ENCODE measurements around the gene AANAT.
A peak's percentile ranks its signal among the peaks of the same experiment; 100 is the strongest.
"Not testable (repeated sequence)": the region's sequence is repeated elsewhere in the genome, so short reads cannot be mapped to it uniquely, and the experiment has no call there.

AANAT gene

DNA sequence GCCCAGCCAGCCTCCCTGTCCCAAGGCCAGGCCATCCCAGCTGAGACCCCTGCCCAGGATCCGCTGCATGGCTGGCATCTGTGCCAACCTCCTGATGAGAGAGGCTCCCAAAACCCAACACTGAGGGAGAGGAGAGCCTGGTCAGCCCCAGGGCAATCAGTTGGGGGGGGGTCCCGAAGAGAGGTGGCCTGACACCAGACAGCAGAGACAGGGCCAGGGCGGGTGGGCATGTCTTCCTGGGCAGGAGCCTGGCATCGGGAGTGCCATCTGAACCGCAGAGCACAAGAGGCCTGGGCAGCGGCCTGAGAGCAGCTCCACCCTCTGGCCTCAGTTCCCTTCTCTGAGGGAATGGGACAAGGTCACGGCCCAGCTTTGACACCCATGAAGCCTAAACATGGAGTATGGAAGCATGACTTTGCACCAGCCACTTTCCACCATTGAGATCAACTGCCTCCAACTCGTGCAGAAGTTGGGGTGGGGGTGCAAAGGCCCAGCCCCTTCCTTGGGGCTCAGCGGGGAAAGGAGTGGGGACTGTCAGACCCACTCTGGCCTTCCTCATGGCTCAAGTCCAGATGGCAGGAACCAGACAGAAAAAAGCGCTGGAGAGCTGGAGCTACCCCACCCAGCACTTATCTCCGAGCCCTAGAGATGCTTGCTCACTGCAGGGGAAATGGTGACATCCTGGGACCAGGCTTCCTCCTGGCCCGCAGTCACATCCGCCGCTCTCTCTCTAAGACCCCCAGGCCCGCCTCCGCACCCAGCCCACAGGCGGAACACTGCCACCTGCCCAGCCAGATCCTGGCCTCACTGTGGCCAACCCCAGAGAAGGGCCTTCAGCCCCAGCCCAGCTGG, 24.1 kb downstream of the AANAT start:
- DNase-seq = no peak

DNA sequence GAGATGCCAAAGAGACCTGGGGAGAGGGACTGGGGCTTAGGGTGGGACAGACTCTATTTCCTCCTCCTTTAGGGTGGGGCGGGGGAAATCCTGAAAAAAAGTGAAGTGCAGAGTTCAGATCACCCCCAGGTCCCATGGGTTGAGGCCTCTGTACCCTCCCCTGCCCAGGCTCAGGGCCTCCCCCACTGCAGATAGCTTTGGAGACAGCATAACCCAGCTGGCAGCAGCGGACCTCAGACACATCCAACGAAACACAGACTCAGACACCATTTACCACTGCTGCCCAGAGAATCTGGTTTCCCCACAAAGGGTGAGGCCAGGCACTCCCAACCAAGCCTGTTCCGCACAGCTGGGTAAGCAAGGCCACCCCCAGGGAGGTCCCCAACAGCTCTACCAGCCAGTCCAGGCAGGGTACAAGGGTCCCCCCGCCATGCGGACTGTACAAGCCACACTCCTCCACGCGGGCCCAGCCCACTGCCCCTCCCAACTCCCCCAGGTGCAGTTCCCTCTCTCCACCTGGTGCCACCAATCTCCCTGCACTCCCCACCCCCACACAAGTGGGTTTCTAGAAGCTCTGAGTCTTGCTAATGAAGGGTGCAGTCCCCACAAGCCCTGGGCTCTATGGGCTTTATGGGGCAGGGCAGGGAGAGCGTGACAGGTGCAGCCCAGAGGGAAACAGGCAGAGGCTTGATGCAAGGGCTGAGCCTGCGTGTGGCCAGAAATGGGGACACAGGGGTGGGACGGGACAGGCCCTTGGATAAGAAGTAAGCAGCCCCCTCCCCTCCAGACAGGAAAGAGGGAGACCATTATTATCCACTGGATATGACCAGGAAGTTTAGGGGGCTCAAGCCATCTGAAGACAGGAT, 25.0 kb downstream of the AANAT start:
- DNase-seq = peak; percentile 8

DNA sequence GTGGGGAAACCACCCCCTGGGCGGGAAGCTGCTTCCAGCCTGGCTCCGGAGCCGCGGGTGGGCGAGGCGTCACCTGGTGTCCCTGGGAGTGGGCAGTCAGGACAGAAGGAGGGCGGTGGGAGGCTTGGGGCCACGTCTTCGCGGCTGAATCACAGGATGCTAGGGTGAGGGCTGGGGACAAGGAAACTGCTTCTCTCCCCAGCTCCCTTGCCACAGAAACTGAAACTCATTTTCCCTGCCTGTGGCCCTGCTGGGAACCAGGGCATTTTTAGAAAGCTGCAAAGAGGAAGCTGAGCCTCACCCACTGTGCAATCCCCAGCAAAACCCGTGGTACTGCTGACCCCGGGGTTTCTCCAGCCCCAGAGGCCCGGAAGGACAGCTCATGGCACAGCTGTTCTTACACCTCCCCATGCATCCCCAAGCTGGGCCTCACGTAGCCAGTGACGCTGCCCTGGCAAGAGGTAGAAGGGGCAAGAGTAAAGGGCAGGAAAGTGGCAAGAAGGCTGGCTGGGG, 25.6 kb downstream of the AANAT start:
- DNase-seq = peak; percentile 57

DNA sequence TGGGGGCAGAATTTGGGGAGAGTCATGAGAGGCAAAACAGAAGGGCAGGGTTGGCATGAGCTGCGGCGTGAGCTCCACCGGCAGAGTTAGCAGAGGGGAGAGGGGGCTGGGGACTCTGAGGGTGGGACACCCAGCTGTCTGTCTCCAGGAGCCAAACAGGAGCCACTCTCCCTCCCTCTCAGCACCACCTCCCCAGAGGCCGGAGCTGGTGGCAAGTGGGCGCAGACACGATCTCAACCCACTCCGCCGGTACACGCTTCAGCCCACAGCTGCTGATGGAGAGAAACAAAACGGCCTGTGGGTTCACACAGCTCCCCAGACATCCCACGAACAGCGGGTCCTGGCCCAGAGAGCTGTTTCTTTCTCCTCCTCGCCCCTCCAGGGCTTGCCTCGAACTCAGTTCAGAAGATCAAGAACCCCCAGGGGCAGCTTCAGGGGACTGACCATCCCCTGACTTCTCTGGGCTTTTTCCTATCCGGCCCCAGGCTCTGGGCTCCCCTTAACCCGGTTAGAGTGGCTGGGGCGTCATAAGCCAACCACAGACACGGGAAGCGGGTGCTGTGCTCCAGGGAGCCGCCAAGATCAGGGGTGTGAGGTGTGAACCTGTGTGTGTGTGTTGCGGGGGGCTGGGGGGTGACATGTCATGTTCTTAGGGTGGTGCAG, 26.2 kb downstream of the AANAT start:
- DNase-seq = peak; percentile 47

DNA sequence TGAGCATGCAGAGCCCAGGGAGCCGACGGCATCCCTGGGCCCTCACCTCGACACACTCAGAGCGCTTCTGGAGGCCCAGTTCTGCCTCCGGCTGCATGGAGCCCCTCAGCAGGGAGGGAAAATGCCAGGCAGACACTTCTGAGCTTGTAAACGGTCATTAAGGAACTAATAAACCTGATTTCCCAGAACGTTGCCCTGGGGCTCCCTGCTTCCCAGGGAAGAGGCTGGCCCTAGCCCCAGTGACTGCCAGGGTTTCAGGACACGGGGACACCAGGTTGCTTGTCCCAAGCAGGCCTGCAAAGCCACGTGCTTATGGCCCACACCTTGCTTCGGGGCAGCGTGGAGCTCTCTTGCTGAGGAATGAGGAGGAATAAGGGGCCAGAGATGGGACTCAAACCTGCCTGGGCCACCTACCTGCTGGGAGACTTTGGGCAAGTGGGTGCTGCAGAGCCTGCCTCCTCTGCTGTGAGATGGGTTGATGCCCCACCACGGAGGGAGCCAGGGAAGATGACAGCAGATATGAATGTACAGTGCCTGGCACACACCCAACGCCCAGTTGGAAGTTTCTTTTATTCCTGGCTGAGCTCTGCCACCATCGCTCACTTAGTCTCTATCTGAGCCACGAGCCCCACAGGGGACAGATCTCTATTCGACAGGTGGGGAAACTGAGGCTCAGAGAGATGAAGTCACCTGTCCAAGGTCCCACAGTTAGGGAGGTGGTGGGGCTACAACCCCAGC, 28.4 kb downstream of the AANAT start:
- no peak for DNase-seq

DNA sequence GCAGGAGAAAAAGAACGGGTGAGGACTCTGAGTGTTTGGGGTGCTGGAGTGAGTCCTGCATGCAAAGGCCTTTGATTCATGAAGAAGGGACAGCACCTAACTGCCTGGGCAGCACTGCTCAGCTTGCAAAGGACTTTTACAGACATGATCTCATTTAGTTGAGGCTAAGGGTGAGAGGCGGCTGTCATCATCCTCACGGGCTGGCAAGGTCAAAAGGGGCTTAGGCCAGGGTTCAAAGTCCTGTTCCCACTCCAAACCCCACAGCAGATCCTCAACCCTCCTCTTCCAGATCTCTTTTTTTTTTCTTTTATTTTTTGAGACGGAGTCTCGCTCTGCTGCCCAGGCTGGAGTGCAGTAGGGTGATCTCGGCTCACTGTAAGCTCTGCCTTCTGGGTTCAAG, 29.1 kb downstream of the AANAT start:
- no peak for DNase-seq

DNA sequence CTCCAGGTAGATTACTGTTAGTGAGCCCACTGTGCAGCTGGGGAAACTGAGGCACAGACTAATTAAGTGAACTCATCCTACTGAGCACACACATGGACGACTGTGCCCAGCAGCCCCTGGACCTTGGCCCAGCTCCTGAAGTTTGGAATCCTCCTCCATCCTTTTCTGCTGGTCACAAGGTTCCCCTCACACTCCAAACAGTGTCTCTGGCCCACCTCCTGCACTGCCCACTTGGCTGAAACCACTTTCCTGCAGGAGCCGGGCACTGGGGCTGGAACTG, 30.2 kb downstream of the AANAT start:
- DNase-seq = no peak

DNA sequence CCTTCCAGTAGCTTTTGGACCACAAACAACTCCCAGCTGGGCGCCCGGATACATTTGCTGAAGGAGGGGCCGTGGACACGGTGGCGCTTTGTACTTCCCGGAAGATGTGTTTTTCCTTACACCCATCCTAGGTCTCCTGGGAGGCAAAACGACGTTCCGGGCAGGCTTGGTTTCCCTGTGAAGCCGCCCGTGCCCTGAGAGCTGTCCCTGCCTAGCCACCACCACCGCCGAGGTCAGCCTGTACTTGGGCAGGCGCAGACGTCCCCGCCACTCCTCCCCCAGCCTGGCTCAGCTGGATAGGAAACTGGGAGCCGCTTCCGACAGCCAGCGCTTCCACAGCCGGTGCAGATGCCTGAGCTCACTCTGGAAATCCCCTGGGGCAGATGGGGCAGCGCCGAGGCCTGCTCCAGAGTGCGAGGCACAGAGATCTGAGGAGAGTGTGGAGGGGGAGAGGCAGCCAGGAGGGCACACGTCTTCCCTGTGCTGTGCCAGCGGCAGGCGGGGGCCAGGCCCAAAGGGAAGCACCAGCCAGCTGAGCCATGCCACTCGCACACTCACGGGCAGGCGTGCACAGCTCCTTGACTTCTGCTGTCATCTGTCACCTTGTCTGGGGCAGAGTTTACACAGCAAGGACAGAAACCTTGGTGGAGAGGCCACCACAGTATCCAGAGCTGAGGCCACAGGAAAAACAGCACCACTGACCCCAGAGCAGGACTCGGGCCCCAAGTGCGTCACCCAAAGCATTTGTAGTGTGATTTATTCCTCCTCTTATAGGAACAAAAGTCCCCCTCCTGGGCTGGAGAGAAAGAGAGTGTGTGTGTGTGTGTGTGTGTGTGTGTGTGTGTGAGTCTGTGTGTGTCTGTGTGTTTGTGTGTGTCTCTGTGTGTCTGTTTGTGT, 30.8 kb downstream of the AANAT start:
- DNase-seq = no peak

DNA sequence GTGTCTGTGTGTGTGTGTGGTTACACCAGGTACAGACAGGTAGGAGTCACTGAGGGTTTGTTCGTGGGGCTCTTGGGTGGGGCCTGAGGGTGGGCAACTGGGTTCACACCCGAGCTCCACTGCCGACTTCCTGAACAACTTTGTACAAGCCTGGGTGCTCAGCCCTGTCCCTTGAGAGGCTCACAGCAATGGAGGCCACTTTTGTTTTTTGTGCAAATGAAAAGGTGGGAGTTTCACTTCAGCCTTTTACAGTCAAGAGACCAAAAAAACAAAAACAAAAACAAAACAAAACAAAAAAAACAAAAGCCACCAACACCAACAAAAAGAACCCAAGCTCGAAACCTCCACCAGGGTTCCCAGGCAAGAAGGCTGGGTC, 31.5 kb downstream of the AANAT start:
- DNase-seq = no peak

DNA sequence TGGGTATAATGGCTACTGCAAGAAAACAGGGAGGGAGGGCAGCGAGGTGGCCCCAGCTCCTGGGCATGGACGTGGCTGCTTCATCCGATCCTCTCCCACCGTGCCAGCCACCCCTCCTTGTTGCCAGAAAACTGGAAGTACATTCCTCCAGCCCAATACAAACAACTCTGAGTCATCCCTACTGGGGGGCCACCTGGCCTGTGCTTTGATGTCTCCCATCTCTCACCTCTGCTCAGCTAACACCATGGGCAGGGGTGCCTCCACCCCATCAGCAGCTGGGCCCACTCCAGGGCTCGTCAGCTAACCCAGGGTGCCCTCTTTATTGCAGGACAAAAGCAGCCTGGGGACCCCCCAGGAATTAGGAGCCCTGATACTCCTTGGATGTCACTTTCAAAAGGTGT, 31.9 kb downstream of the AANAT start:
- DNase-seq = no peak

DNA sequence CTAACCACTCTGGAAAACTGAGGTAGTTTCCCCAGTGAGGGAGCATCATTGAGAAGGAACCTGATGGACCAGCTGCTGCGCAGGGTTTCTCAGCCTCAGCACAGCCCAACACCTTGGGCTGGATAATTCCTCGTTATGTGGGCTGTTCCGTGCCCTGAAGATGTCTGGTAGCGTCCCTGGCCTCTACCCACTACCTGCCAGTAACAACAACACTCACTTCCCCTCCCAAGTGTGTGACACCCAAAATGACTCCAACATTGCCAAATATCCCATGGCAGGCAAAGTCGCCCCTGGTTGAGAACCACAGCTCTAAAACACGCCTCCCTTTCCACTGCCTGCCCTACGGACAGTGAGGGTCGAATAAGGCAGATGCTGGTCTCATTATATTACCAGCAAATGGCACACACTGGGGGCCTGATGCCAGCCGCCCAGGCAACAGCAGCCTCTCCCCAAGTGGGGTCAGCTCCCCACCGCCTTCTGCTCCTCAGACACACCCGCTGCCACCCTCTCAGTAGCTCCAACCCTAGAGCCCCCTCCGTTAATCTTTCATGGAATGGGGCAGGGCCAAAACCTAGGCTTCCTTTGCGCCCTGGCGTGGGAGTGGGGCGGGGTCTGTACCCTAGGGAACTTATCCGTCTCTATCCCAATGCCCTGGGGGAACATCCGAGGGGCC, 32.8 kb downstream of the AANAT start:
- no peak for DNase-seq

DNA sequence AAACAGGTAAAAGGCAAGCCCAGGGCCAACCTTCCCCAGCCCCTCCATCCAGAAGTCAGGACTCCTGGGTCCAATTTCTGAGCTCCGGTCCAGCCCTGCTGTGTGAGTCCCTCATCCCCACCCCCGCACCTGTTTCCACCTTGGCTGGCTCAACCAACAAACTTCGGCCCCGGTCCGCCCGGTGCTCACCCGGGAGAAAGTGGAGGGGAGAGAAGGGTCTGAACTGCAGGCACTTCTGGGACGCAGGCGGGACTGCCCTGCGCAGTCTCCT, 33.3 kb downstream of the AANAT start:
- DNase-seq = no peak

DNA sequence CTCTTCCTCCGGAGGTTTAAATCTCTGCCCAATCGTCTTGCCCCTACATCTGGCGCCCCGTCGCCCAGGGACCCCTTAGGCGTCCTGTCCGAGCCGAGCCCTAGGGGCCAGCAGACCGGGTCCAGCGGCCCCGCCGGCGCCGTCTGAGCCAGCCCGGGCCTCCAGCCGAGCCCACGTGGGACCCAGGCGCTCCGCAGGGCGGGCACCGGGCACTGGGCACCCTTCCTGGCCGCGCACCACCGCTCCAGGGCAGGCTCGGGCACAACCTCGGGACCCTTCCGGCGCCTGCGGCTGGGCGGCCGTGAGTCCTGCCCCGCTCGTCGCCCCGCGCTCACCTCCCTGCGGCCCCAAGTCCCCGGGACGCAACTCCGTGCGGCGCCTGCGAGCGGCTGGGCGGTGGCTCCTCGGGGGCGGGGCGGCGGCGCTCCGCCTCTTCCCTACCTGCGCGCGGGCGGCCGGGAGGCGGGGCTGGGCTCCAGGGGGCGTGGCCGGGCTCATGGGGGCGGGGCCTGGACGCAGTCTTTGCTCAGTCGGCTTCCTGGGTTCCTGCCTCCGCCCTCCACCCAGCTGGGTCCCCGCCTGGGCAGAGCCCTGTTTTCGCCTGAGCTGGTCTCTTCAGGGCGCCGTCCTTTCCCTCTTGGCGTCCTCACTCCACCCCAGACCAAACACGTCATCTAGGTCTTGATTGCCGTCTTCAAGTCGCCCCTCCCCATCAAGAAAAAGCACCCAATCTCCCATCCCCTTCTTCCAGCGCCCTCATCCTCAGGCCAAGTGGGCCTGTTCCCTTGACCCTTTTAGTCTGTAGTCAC, 33.8 kb downstream of the AANAT start, which contains the start of gene RHBDF2:
RHBDF2 (minus strand) TSS at position 406 of the 809 bp plus-strand sequence. CDS start 19,899 bp downstream, outside the sequence.
- DNase-seq = peak; percentile 97

DNA sequence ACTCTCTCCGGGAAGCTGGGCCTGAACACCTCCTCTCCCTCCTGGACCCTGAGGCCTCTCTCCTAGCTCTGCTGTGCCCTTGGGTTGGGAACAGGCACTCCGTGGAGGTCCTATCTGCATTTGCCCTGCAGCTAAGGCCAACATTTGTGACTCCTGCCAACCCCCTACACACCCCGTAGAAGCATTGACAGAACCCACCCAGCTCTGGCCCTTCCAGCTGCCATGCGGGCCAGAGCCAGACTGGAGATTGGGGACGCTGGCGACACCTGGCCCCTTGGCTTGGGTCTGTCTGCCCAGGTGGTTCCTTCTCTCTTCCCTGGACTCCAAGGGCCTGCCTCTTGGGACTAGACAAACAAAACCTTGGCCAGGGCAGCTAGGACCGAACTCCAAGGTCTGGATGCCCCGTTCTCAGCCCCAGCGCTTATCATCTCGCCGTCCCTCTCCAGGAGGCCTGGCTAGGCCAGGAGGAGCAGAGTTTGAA, 34.5 kb downstream of the AANAT start:
- DNase-seq = no peak

DNA sequence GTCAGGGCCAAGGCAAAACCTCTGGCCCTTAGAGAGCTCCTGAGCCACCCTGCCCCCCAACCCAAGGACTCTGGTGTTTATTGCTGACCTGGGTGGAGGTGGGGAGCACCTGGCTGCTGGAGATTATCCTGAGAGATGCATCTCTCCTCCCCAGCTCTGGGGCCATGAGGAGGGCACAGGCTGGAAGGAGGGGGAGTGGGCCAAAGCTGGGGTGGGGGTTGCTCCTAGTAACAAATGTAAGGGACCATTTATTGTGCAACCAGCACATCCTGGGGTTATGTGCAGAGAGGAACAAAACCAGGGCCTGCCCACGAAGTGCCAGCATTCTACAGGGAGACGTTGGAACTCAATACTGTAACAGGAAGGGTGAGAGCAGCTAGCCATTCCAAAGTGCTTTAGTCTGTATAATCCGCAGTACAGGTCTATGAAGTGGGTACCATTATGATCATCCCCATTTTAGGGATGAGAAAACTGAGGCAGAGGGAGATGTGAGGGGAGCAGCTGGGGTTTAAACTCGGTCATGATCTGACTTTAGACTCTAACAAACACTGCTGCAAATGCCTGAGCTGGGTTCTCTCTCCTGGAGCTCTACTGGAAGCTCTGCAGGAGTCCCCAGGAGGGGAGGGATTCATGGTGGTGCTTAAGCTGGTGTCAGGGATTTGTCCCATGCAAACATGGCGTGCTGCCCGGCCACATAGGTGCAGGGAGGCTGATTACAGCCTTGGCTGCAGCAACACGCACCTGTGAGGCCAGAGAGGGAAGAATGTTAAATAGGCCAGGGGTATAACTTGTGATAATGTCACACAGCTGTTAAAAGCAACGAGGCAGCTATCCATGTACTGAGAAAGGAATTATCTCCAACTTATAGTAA, 35.2 kb downstream of the AANAT start:
- DNase-seq = no peak

DNA sequence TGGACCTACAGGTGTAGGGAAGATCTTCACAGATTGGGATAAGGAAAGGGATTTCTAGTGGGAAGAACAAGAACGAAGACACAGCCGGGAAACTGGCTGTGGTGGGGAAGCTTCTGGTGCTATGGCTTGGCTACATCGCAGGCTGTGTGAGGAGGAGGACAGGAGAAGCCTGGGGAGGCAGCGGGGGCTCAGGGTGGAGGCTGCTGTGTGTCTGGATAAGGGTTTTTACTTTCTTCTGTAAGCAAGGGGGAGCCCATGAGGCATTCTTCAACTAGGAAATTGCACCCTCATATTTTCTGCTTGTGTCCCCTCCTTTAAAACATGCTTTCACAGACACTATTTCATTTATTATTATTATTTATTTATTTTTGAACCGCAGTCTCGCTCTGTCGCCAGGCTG, 36.7 kb downstream of the AANAT start:
- DNase-seq = no peak

DNA sequence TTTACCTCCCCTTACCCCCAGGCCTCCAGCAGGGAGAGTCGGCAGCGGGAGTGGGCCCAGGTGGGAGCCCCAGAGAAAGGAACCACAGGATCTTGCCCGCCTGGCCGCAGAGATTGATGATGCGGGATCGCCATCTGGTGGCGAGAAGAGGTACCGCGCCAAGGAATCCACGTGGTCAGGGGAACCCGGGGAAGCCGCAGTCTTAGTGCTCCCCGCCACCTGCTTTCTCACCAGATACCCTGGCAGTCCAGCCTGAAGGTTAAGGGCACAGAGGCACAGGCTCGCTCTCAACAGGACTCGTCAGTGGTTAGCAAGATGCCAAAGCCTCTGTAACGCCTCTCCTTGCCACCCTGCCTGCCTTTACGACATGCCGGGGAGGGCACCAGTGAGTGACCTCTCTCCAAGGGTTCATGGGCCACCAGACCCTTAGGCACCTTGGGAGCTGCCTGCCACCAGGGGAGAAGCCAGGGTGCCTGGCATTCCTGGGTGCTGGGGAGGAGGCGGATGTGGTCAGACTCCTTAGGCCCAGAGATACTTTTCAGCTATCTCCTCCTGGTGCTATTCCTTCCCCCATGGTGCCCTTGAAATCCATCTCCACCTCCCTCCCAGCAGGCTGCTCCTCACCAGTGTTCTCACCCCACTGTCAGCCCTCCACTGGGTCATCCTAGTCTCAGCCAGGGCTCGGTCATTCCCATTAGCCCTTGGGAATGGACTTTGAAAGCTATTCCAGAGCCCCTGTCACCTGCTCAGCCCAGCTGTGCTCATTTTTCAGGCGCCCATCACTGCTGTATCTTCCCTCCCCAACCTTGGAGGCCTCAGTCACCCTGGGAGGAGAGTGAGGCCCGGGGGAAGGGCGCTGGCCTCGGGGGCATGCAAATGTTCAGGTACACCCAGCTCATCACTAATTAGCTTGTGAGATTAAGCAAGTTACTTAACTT, 39.3 kb downstream of the AANAT start:
- DNase-seq = peak; percentile 92

DNA sequence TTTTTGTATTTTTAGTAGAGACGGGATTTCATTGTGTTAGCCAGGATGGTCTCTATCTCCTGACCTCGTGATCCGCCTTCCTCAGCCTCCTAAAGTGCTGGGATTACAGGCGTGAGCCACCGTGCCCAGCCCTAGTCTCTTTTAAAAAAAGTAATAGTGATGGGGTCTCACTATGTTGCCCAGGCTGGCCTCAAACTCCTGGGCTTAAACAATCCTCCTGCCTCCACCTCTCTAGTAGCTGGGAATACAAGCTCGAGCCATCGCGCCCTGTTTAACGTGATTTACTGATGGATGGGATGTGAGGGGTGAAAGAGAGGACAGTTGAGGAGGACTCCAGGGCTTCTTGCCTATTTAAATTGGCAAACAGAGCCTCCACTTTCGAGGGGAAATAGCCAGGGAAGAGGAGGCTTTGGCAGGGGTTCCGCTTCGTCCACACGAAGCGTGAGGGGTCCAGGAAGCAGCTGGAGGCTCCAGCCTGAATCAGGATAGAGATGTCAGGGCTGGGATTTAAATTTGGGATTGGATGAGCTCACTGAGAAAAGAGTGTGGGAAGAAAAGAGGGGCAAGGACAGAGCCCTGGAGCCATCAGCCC, 41.2 kb downstream of the AANAT start:
- DNase-seq = not testable (repeated sequence)
